GM19193 (cell line): ENCODE data around the gene SKAP1.

ENCODE experiments used
- POLR2A ChIP-seq: IDR thresholded peaks from 4 replicates; pipeline ENCODE4 v1.6.1; 2011; ENCODE audit not compliant: insufficient read depth, insufficient read length; ENCODE audit errors: extremely low read depth

The SKAP1 gene

GRCh38 chr17:48374650-48375230, 55.3 kb downstream of the SKAP1 start:
- TF ChIP-seq POLR2A: no peak

DNA sequence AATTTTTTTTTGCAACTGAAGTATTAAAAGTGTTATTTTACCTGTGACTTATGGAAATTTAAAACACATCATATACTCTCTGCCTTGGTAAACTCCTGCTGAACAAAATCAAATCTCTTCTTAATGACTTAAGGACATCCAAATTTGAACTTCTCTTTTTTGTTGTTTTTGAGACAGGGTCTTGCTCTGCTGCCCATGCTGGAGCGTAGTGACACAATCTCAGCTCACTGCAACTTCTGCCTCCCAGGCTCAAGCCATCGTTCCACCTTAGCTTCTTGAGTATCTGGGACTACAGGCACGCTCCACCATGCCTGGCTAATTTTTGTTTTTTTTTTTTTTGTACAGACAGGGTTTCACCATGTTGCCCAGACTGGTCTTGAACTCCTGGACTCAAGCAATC, 56.1 kb downstream of the SKAP1 start:
- TF ChIP-seq POLR2A: no peak

- no peak for TF ChIP-seq POLR2A
These were observed 56.7 kb downstream of the SKAP1 start for GRCh38 chr17:48373130-48373830.

DNA sequence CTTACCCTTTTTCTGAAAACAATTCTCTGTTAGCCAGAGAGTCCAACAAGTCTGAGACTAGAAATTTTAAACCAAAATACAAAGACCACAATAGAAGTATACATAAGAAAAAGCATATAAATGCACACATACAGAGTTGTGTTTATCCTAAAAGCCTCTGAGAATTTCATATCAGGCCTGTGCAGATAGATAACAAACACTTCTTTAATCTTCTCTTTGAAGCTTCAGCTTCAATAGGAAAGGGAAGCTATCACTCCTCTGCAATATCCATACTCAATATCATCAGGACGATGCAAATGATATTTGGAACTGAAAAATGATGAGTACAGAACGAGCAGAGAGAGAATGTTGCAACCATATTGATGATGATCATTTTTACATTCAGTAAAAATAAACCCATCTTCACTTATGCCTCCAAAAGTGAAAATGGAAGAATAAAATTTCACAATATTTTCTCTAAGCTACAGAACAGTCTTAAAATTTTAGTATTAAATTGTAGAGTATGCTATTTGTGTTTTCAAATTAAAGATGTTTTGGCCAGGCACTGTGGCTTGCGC, 61.6 kb downstream of the SKAP1 start:
- no peak for TF ChIP-seq POLR2A

DNA sequence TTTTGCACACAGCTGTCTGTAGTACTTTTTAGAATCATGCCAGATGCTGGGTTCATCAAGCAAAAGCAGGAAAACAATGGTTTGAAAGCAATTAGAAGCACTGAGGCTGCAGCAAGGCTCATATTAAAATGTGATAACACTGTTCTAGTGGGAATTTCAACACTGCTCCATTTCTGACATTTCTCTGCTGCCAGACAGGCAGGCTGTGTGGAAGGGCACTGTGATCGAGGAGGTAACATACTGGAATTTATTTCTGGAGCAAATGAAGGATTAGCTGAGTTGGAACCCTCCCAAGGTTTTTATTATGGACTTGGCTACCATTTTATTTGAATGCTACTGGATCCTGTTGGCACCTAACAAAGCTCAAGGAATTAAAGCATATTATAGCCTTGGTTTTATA, 66.9 kb downstream of the SKAP1 start:
- TF ChIP-seq POLR2A: no peak

- no peak for TF ChIP-seq POLR2A
These were observed 72.0 kb downstream of the SKAP1 start for GRCh38 chr17:48357779-48358602.

DNA sequence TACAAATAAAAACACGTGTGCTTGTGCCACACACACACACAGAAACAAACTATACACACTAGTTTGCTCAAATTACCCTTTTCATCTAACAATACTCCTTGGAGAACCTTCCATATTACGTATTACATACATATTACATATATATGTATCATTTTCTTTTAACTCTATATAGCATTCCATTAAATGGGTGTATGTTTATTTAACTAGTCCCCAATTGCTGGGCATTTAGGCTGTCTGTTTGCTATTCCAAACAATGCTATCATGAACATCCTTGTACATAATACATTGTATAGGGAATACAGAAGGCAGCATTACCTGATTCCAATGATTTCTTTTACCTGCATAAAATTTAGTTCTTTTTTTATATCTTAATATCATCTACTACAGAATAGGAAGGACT, 73.1 kb downstream of the SKAP1 start:
- no peak for TF ChIP-seq POLR2A

- TF ChIP-seq POLR2A: no peak
These were observed 77.4 kb downstream of the SKAP1 start for GRCh38 chr17:48352630-48353029.

DNA sequence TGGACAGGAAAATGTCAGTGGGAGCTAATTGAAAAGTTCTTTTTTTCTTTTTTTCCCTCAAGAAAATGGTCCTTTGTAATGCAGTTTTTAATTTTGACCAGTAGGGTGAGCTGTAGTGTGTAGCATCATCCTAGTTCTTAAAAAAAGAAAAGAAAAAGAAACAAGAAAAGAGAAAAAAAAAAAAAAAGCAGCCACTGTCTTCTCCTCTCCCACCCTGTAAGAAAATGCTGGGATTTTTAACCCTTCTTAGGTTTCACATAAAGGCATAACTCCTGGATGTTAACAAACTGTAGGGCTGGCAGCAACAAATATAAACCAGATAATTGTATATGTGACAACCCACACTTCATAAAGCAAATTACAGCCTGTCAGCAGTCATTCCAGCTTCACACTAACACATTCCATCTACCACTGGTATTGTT, 78.1 kb downstream of the SKAP1 start:
- TF ChIP-seq POLR2A: no peak

DNA sequence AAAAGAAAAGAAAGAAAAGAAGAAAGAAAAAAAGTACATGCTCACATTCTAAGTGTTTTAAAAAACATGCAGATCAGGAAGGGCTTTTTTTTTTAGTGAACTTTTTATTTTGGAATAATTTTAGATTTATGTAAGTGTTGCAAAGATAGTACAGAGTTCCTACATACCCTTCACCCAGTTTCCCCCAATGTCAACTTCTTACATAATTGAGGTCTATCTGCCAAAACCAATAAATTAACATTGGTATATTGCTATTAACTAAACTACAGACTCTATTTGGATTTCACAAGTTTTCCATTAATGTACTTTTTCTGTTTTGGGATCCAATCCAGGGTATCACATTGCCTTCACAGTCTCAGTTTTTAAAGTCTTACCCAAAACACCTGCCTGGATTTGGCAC, 81.7 kb downstream of the SKAP1 start:
- no peak for TF ChIP-seq POLR2A

- no peak for TF ChIP-seq POLR2A
These were observed 82.8 kb downstream of the SKAP1 start for GRCh38 chr17:48347177-48347576.

GRCh38 chr17:48344251-48344650, 85.8 kb downstream of the SKAP1 start:
- no peak for TF ChIP-seq POLR2A

GRCh38 chr17:48340916-48341315, 89.1 kb downstream of the SKAP1 start:
- no peak for TF ChIP-seq POLR2A

DNA sequence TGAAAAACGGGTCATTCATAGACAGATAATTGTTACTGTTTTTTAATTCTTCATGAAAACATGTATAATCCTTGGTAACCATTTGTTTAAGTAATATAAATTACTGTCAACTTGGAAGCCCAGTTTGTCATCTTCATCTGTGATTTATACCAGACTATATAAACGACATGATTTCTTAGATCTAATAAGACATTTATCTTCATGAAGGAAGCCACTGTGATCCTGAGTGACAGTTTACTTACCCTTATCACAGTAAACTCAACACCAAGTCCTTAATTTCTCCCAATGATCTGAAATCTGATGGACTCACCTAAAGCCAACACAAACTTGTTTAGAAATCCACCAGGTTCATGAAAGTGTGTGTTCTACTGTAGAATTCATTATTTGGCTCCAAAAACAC, 91.3 kb downstream of the SKAP1 start:
- TF ChIP-seq POLR2A: no peak

DNA sequence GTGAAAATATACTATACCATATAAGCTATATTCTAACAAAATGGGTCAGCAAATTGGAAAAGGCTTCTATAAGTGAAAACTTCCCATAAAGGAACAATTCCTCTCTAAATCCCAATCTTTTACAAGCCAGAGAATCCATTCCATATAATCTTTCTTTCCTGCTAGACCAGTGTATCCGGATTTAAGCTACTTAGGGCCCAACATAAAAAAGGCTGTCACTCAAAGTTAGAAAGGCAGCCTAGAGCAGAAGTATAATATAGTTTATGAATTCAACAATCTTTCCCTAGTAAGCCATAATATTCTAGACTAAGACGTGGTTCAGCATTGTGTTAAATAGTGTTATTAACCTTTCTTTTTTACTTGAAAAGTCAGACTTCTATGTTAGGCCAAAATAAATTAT, 93.0 kb downstream of the SKAP1 start:
- TF ChIP-seq POLR2A: no peak
